Endodermal cell (in vitro differentiated cells): ENCODE measurements around the gene ZFYVE27. TPM values are rescaled to one million over a fixed set of nuclear protein-coding genes. Genes with fewer than 3 reads are reported as not detected.

Experiments
- DNase-seq: peaks from one replicate; pipeline ENCODE4 v3.0.0-alpha.2; 2017
- H3K27ac ChIP-seq: 2 replicates; pipeline ENCODE4 v1.5.1; 2013; ENCODE audit warnings: mild to moderate bottlenecking, low read depth, low read length, moderate library complexity
- H3K27me3 ChIP-seq: 2 replicates; pipeline ENCODE4 v1.6.1; 2013; ENCODE audit warnings: mild to moderate bottlenecking, low read length, moderate library complexity; ENCODE audit not compliant: insufficient read depth, control insufficient read depth, poor library complexity, severe bottlenecking
- H3K36me3 ChIP-seq: 2 replicates; pipeline ENCODE4 v1.7.0; 2013; ENCODE audit warnings: mild to moderate bottlenecking, low read length, moderate library complexity; ENCODE audit not compliant: control insufficient read depth, insufficient read depth
- H3K4me1 ChIP-seq: one replicate; pipeline ENCODE4 v1.7.0; 2013; ENCODE audit warnings: low read length; ENCODE audit not compliant: control insufficient read depth, insufficient read depth
- H3K4me3 ChIP-seq: 2 replicates; pipeline ENCODE4 v1.5.1; 2013; ENCODE audit warnings: mild to moderate bottlenecking, low read length, moderate library complexity
- H3K9ac ChIP-seq: 2 replicates; pipeline ENCODE4 v1.6.1; 2013; ENCODE audit warnings: mild to moderate bottlenecking, low read length, moderate library complexity; ENCODE audit not compliant: poor library complexity, severe bottlenecking; ENCODE audit errors: extremely low read depth
- H3K9me3 ChIP-seq: 2 replicates; pipeline ENCODE4 v1.6.1; 2013; ENCODE audit warnings: mild to moderate bottlenecking, low read length, moderate library complexity; ENCODE audit not compliant: control insufficient read depth
- H3K27ac Mint-ChIP-seq: 2 replicates; pipeline ENCODE4 v1.8.0; 2020; ENCODE audit warnings: mixed read lengths
- H3K27me3 Mint-ChIP-seq: 2 replicates; pipeline ENCODE4 v1.8.0; 2021; ENCODE audit warnings: mild to moderate bottlenecking, mixed read lengths; ENCODE audit not compliant: insufficient read depth
- H3K36me3 Mint-ChIP-seq: 2 replicates; pipeline ENCODE4 v1.8.0; 2020; ENCODE audit warnings: low read depth, mixed read lengths
- H3K4me1 Mint-ChIP-seq: 2 replicates; pipeline ENCODE4 v1.8.0; 2020; ENCODE audit warnings: mixed read lengths
- H3K4me3 Mint-ChIP-seq: 2 replicates; pipeline ENCODE4 v1.8.0; 2020; ENCODE audit warnings: mild to moderate bottlenecking, moderate library complexity, mixed read lengths
- H3K9me3 Mint-ChIP-seq: 2 replicates; pipeline ENCODE4 v1.8.0; 2020; ENCODE audit warnings: mild to moderate bottlenecking, mixed read lengths
- WGBS, 2 experiments: methylation state at CpG; one replicate each; pipeline versions ENCODE4 v1.1.5 to v1.1.7; 2013; ENCODE audit warnings: missing lambda C conversion rate in 2 of 2, mixed read lengths in 1 of 2; ENCODE audit not compliant: insufficient coverage in 1 of 2, insufficient read length in 1 of 2; 5-methylcytosine and 5-hydroxymethylcytosine counted together
- total RNA-seq, 2 donors: library from RNA; stranded (reverse); fragmentation: NEBNext Ultra II Directional in 1 of 2; extraction: Animal tissue kit (Norgen Biotek cat#: 25700) in 1 of 2; gene quantifications; 2 replicates in 1 of 2; 3 replicates in 1 of 2; pipeline ENCODE4 v1.2.1, GENCODE V29; 2021
- TF ChIP-seq, protein P1 (sequence below): fragments of 200-600 bp; sonication (generic); conservative IDR thresholded peaks from 2 replicates; pipeline ENCODE4 v1.5.0; 2021; ENCODE audit warnings: antibody characterized with exemption, mild to moderate bottlenecking

ZFYVE27 gene
- total RNA-seq, 2 donors from 2014 or later, result 33.5 to 36.3 TPM

- Mint-ChIP-seq H3K4me1 (peaks cover 6% of the 10 kb centered on the region), H3K27me3 (peaks cover 17% of the 10 kb centered on the region), H3K9me3 (peaks cover 18% of the 10 kb centered on the region), H3K36me3 (no peaks in the 10 kb centered on the region), H3K4me3 (no peak overlapping the region), H3K27ac (no peak overlapping the region)
- Histone ChIP-seq H3K9ac (no peak overlapping the region), H3K9me3 (peaks cover 18% of the 10 kb centered on the region), H3K27me3 (no peaks in the 10 kb centered on the region), H3K4me1 (no peaks in the 10 kb centered on the region), H3K4me3 (no peak overlapping the region), H3K36me3 (no peaks in the 10 kb centered on the region), H3K27ac (no peak overlapping the region)
- TF ChIP-seq, protein P1, sequence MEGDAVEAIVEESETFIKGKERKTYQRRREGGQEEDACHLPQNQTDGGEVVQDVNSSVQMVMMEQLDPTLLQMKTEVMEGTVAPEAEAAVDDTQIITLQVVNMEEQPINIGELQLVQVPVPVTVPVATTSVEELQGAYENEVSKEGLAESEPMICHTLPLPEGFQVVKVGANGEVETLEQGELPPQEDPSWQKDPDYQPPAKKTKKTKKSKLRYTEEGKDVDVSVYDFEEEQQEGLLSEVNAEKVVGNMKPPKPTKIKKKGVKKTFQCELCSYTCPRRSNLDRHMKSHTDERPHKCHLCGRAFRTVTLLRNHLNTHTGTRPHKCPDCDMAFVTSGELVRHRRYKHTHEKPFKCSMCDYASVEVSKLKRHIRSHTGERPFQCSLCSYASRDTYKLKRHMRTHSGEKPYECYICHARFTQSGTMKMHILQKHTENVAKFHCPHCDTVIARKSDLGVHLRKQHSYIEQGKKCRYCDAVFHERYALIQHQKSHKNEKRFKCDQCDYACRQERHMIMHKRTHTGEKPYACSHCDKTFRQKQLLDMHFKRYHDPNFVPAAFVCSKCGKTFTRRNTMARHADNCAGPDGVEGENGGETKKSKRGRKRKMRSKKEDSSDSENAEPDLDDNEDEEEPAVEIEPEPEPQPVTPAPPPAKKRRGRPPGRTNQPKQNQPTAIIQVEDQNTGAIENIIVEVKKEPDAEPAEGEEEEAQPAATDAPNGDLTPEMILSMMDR, result no peak
- DNase-seq, result no peak
- 76 to 83% methylated on average over 2 to 3 of the region's 3 CpGs for WGBS, 2 experiments
These were observed 59.7 kb downstream of the ZFYVE27 start for GRCh38 chr10:97796651-97797050.

- WGBS, 2 experiments, result 100% methylated on average over 1 of the region's 1 CpG
- TF ChIP-seq, protein P1, result no peak
- H3K4me1 ChIP-seq, result no peaks in the 10 kb centered on the region
- H3K4me3 ChIP-seq, result no peak overlapping the region
- no peaks in the 10 kb centered on the region for H3K36me3 ChIP-seq
- no peak overlapping the region for H3K9ac ChIP-seq
- H3K36me3 Mint-ChIP-seq, result no peaks in the 10 kb centered on the region
- no peak overlapping the region for H3K27ac Mint-ChIP-seq
- no peak for DNase-seq
- H3K9me3 ChIP-seq, result peaks cover 18% of the 10 kb centered on the region
- no peaks in the 10 kb centered on the region for H3K4me1 Mint-ChIP-seq
- H3K27ac ChIP-seq, result no peak overlapping the region
- H3K27me3 Mint-ChIP-seq, result peaks cover 17% of the 10 kb centered on the region
- H3K4me3 Mint-ChIP-seq, result no peak overlapping the region
- no peaks in the 10 kb centered on the region for H3K27me3 ChIP-seq
- H3K9me3 Mint-ChIP-seq, result peaks cover 18% of the 10 kb centered on the region
These were observed 62.2 kb downstream of the ZFYVE27 start for GRCh38 chr10:97798958-97799610.

- Mint-ChIP-seq H3K27ac (no peak overlapping the region), H3K4me3 (no peak overlapping the region), H3K36me3 (no peaks in the 10 kb centered on the region), H3K9me3 (peaks cover 18% of the 10 kb centered on the region), H3K4me1 (peaks cover 5% of the 10 kb centered on the region), H3K27me3 (peaks cover 17% of the 10 kb centered on the region)
- Histone ChIP-seq H3K36me3 (no peaks in the 10 kb centered on the region), H3K9me3 (peaks cover 18% of the 10 kb centered on the region), H3K27ac (no peak overlapping the region), H3K9ac (no peak overlapping the region), H3K4me3 (no peak overlapping the region), H3K27me3 (no peaks in the 10 kb centered on the region), H3K4me1 (no peaks in the 10 kb centered on the region)
- WGBS, 2 experiments, result 90 to 93% methylated on average over 8 to 9 of the region's 9 CpGs
- TF ChIP-seq, protein P1, result no peak
- DNase-seq, result no peak
These were observed 63.5 kb downstream of the ZFYVE27 start for GRCh38 chr10:97800474-97800873.
